ENCODE data around the gene BIN1. TPM values are rescaled to one million over a fixed set of nuclear protein-coding genes. Genes with fewer than 3 reads are reported as not detected.
A peak's percentile ranks its signal among the peaks of the same experiment; 100 is the strongest.

The BIN1 gene
- total RNA-seq, 1 experiment from 2014 or later: 34.1 TPM

DNA sequence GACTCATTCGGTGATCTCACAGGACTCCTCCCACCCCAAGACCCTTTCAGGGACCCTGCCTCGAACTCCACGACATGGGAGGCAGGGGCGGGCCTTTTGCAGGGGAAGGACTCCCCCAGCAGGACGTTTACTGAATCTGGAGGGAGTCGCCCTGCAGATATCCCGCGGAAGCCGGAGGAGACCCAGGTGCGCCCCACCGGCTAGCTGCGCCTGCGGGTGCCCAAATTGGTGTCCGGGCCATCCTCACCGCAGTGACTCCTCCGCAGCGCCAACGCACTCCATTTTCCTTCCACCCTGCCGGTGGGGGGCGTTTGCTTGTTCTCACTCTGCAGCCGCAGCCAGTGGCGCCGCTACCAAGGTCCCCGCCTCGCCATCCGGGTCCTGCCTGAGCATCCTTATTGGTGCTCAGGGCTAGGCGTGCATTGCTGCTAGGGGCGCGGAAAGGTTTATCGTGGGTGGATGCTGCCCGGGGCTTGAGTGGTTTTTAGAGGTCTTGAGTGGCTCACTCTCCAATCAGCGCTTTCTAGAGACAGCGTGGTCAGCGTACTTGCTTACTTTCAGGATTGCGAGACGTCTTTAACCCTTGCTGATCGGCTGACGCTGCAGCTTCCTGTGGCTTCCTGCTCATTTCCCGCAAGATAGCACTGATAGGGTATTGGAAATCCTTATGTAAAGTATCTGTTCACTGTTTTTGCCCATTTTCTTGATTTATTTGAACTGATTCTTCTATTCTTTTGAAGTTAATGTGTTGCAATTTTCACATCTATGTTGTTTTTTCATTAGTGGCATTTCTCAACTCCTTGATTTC, 81.4 kb downstream of the BIN1 start:
- POLR2A ChIA-PET (ENCODE audit: low non-redundant PET): no interaction called here
- CTCF ChIA-PET: interaction anchor here (0.6 kb wide), 1 partner anchor 1420 kb away, joined by 5 read pairs; no protein-coding TSS in a partner anchor
- Histone ChIP-seq H3K4me3 (ENCODE audit: low read depth, low read length, poor library complexity, severe bottlenecking) (peak overlapping the region; percentile 44), H3K27ac (ENCODE audit: low read depth, low read length, poor library complexity, severe bottlenecking) (no peak overlapping the region), H3K9me3 (ENCODE audit: low read depth, low read length, poor library complexity, severe bottlenecking) (no peaks in the 10 kb centered on the region), H3K4me1 (ENCODE audit: insufficient read depth, low read length, poor library complexity, severe bottlenecking) (peaks cover 3% of the 10 kb centered on the region), H3K27me3 (replicated peaks; ENCODE audit: insufficient read depth, low read depth, low read length, poor library complexity) (peaks cover 41% of the 10 kb centered on the region), H3K36me3 (ENCODE audit: insufficient read depth, low read length, poor library complexity, severe bottlenecking) (no peaks in the 10 kb centered on the region)
- no TSS peak for BruUV-seq (replicated peaks)
- TF ChIP-seq EZH2 (IDR thresholded peaks at IDR 0.05; ENCODE audit: borderline replicate concordance, low read depth, low read length, poor library complexity, severe bottlenecking): no peak
- TF ChIP-seq CTCF (conservative IDR thresholded peaks at IDR 0.05; ENCODE audit: low read depth, low read length): peak; percentile 54
- peak; percentile 77 for DNase-seq (ENCODE audit: low spot score)
- intact Hi-C loops (cut with micrococcal nuclease; ENCODE audit: unreplicated experiment): no loop called here

GRCh38 chr2:127024769-127025358, 82.1 kb downstream of the BIN1 start:
- no peak overlapping the region for H3K27ac ChIP-seq (ENCODE audit: low read depth, low read length, poor library complexity, severe bottlenecking)

GRCh38 chr2:127023504-127023903, 83.5 kb downstream of the BIN1 start:
- intact Hi-C loops (cut with micrococcal nuclease; ENCODE audit: unreplicated experiment): no loop called here
- Histone ChIP-seq H3K36me3 (ENCODE audit: insufficient read depth, low read length, poor library complexity, severe bottlenecking) (no peaks in the 10 kb centered on the region), H3K27me3 (replicated peaks; ENCODE audit: insufficient read depth, low read depth, low read length, poor library complexity) (peaks cover 51% of the 10 kb centered on the region), H3K27ac (ENCODE audit: low read depth, low read length, poor library complexity, severe bottlenecking) (no peak overlapping the region), H3K4me3 (ENCODE audit: low read depth, low read length, poor library complexity, severe bottlenecking) (no peak overlapping the region), H3K9me3 (ENCODE audit: low read depth, low read length, poor library complexity, severe bottlenecking) (no peaks in the 10 kb centered on the region), H3K4me1 (ENCODE audit: insufficient read depth, low read length, poor library complexity, severe bottlenecking) (peaks cover 3% of the 10 kb centered on the region)
- ChIA-PET CTCF (no interaction called here), POLR2A (ENCODE audit: low non-redundant PET) (no interaction called here)
- no peak for TF ChIP-seq EZH2 (IDR thresholded peaks at IDR 0.05; ENCODE audit: borderline replicate concordance, low read depth, low read length, poor library complexity, severe bottlenecking)
- BruUV-seq (replicated peaks): no TSS peak
- DNase-seq (ENCODE audit: low spot score): no peak

More at GRCh38 chr2:127024769-127025358, 82.1 kb downstream of the BIN1 start:
- ChIA-PET POLR2A (ENCODE audit: low non-redundant PET) (no interaction called here), CTCF (interaction anchor here (0.6 kb wide), 1 partner anchor 1421 kb away, joined by 5 read pairs; no protein-coding TSS in a partner anchor)
- intact Hi-C loops (cut with micrococcal nuclease; ENCODE audit: unreplicated experiment): no loop called here
- no peak for TF ChIP-seq EZH2 (IDR thresholded peaks at IDR 0.05; ENCODE audit: borderline replicate concordance, low read depth, low read length, poor library complexity, severe bottlenecking)
- TF ChIP-seq CTCF (conservative IDR thresholded peaks at IDR 0.05; ENCODE audit: low read depth, low read length): no peak
- peaks cover 45% of the 10 kb centered on the region for H3K27me3 ChIP-seq (replicated peaks; ENCODE audit: insufficient read depth, low read depth, low read length, poor library complexity)
- DNase-seq (ENCODE audit: low spot score): peak; percentile 39
- peaks cover 3% of the 10 kb centered on the region for H3K4me1 ChIP-seq (ENCODE audit: insufficient read depth, low read length, poor library complexity, severe bottlenecking)
- H3K9me3 ChIP-seq (ENCODE audit: low read depth, low read length, poor library complexity, severe bottlenecking): no peaks in the 10 kb centered on the region
- H3K36me3 ChIP-seq (ENCODE audit: insufficient read depth, low read length, poor library complexity, severe bottlenecking): no peaks in the 10 kb centered on the region
- BruUV-seq (replicated peaks): no TSS peak
- H3K4me3 ChIP-seq (ENCODE audit: low read depth, low read length, poor library complexity, severe bottlenecking): peak overlapping the region; percentile 44

All from A673 (cell line).